H1 (cell line): Measurements from ENCODE around the gene OTUD5. TPM values are rescaled to one million over a fixed set of nuclear protein-coding genes. Genes with fewer than 3 reads are reported as not detected.

Experiments used
- CTCF ChIA-PET: fragments of 300-600 bp; sonication (Branson Sonifier 250); formaldehyde crosslinking; loops from one replicate; lab custom pipeline; 2021; ENCODE audit not compliant: partially characterized antibody; lab: Charles Lee
- POLR2A ChIA-PET: fragments of 300-600 bp; sonication (Branson Sonifier 250); formaldehyde crosslinking; loops from one replicate; lab custom pipeline; 2021; ENCODE audit warnings: inconsistent platforms; ENCODE audit not compliant: partially characterized antibody; lab: Charles Lee
- DNase-seq, 2 experiments: peaks; one replicate each; pipeline versions ENCODE4 v3.0.0 to v3.0.0-alpha.2; 2010 to 2022; ENCODE audit warnings: low spot score in 2 of 2, low read depth in 1 of 2, mixed read lengths in 1 of 2
- FAIRE-seq: peaks from 2 replicates; lab custom pipeline; 2011; peaks lifted over from hg19 to GRCh38; lab: Jason Lieb, UNC
- H2AFZ ChIP-seq: 2 replicates; pipeline ENCODE4 v1.8.1; 2012; ENCODE audit warnings: low read length, inconsistent platforms
- H2AK5ac ChIP-seq: 2 replicates; pipeline ENCODE4 v1.6.1; 2013; ENCODE audit warnings: low read depth, low read length
- H2BK120ac ChIP-seq: replicated peaks from 2 replicates; pipeline ENCODE3; 2013; ENCODE audit warnings: low read depth, low read length, inconsistent platforms
- H2BK12ac ChIP-seq: 2 replicates; pipeline ENCODE4 v1.6.1; 2013; ENCODE audit warnings: low read depth, low read length
- H2BK15ac ChIP-seq: 2 replicates; pipeline ENCODE4 v1.6.1; 2013; ENCODE audit warnings: low read length
- H2BK20ac ChIP-seq: 2 replicates; pipeline ENCODE4 v1.6.1; 2013; ENCODE audit warnings: low read length
- H2BK5ac ChIP-seq: 2 replicates; pipeline ENCODE4 v1.6.1; 2013; ENCODE audit warnings: low read depth, low read length
- H3K14ac ChIP-seq: 2 replicates; pipeline ENCODE4 v1.6.1; 2013; ENCODE audit warnings: inconsistent platforms; ENCODE audit not compliant: insufficient read length
- H3K18ac ChIP-seq: 2 replicates; pipeline ENCODE4 v1.6.1; 2013; ENCODE audit warnings: low read length; ENCODE audit errors: extremely low read depth
- H3K23ac ChIP-seq: 2 replicates; pipeline ENCODE4 v1.6.1; 2013; ENCODE audit warnings: inconsistent platforms; ENCODE audit not compliant: insufficient read length
- H3K23me2 ChIP-seq: 2 replicates; pipeline ENCODE4 v1.6.1; 2013; ENCODE audit warnings: low read depth, low read length
- H3K27ac ChIP-seq: 2 replicates; pipeline ENCODE4 v1.6.1; 2011; ENCODE audit warnings: low read depth, low read length, inconsistent platforms
- H3K27me3 ChIP-seq, 4 experiments: replicated peaks in 1 of 4; 1 replicate in 1 of 4; 2 replicates in 3 of 4; pipeline versions ENCODE4 v1.6.1 to v1.8.1; 2011 to 2013; ENCODE audit warnings: low read length in 3 of 4, mild to moderate bottlenecking in 3 of 4, inconsistent platforms in 2 of 4, mixed read lengths in 2 of 4, moderate library complexity in 1 of 4; ENCODE audit not compliant: control insufficient read depth in 3 of 4, insufficient read depth in 3 of 4; ENCODE audit errors: extremely low read depth in 1 of 4
- H3K36me3 ChIP-seq, 4 experiments: 2 replicates each; pipeline versions ENCODE4 v1.6.1 to v1.8.1; 2011 to 2013; ENCODE audit warnings: mild to moderate bottlenecking in 4 of 4, low read length in 3 of 4, moderate library complexity in 2 of 4, control low read depth in 1 of 4, inconsistent platforms in 1 of 4; ENCODE audit not compliant: insufficient read depth in 4 of 4, control insufficient read depth in 2 of 4
- H3K4ac ChIP-seq: replicated peaks from 2 replicates; pipeline ENCODE3; 2013; ENCODE audit warnings: low read length, low read depth, mixed read lengths, inconsistent platforms; ENCODE audit not compliant: insufficient read length
- H3K4me1 ChIP-seq, 4 experiments: replicated peaks in 1 of 4; 1 replicate in 1 of 4; 2 replicates in 3 of 4; pipeline versions ENCODE4 v1.6.1 to v1.8.1; 2011 to 2013; ENCODE audit warnings: low read length in 3 of 4, inconsistent platforms in 2 of 4, mixed read lengths in 1 of 4; ENCODE audit not compliant: insufficient read depth in 4 of 4, control insufficient read depth in 3 of 4
- H3K4me2 ChIP-seq, 2 experiments: 2 replicates each; pipeline versions ENCODE4 v1.6.1 to v1.8.1; 2011 to 2013; ENCODE audit warnings: low read depth in 2 of 2, low read length in 2 of 2, control low read depth in 1 of 2, inconsistent platforms in 1 of 2, mild to moderate bottlenecking in 1 of 2; ENCODE audit not compliant: insufficient read depth in 1 of 2
- H3K4me3 ChIP-seq, 4 experiments: fragments of 200-600, 300-600 bp in 1 of 4; sonication (generic), shearing (Covaris generic), sonication (Bioruptor Twin) in 1 of 4; 2 replicates each; pipeline versions ENCODE4 v1.5.1 to v1.8.1; 2011 to 2016; ENCODE audit warnings: low read length in 4 of 4, low read depth in 3 of 4, control low read depth in 2 of 4, inconsistent platforms in 2 of 4, mild to moderate bottlenecking in 2 of 4, mixed read lengths in 1 of 4, moderate library complexity in 1 of 4; ENCODE audit not compliant: insufficient read depth in 2 of 4; ENCODE audit errors: extremely low read depth in 1 of 4
- H3K56ac ChIP-seq: replicated peaks from 2 replicates; pipeline ENCODE3; 2013; ENCODE audit warnings: low read depth, mild to moderate bottlenecking, mixed read lengths, low read length, inconsistent platforms; ENCODE audit not compliant: insufficient read length
- H3K79me1 ChIP-seq: 2 replicates; pipeline ENCODE4 v1.6.1; 2013; ENCODE audit warnings: low read depth, low read length, control low read depth
- H3K79me2 ChIP-seq, 2 experiments: 2 replicates each; pipeline versions ENCODE4 v1.6.1 to v1.8.1; 2012 to 2013; ENCODE audit warnings: low read length in 2 of 2, mild to moderate bottlenecking in 2 of 2, inconsistent platforms in 1 of 2; ENCODE audit not compliant: insufficient read depth in 2 of 2, control insufficient read depth in 1 of 2
- H3K9ac ChIP-seq, 4 experiments: replicated peaks in 1 of 4; 1 replicate in 1 of 4; 2 replicates in 3 of 4; pipeline versions ENCODE4 v1.6.1 to v1.8.1; 2011 to 2013; ENCODE audit warnings: low read depth in 3 of 4, low read length in 3 of 4, control low read depth in 2 of 4, mild to moderate bottlenecking in 2 of 4, moderate library complexity in 2 of 4, inconsistent platforms in 1 of 4; ENCODE audit errors: extremely low read depth in 1 of 4
- H3K9me3 ChIP-seq, 2 experiments: 2 replicates each; pipeline versions ENCODE4 v1.6.1 to v1.8.1; 2012 to 2013; ENCODE audit warnings: mild to moderate bottlenecking in 2 of 2, moderate library complexity in 2 of 2, control low read depth in 1 of 2, inconsistent platforms in 1 of 2, low read depth in 1 of 2, low read length in 1 of 2, mixed read lengths in 1 of 2; ENCODE audit not compliant: insufficient read depth in 2 of 2
- H4K20me1 ChIP-seq, 2 experiments: replicated peaks in 1 of 2; 2 replicates each; pipeline versions ENCODE3 to v1.8.1; 2011 to 2013; ENCODE audit warnings: inconsistent platforms in 2 of 2, low read length in 2 of 2, mild to moderate bottlenecking in 1 of 2; ENCODE audit not compliant: insufficient read depth in 2 of 2, control insufficient read depth in 1 of 2
- H4K5ac ChIP-seq: 2 replicates; pipeline ENCODE4 v1.6.1; 2013; ENCODE audit warnings: low read length, low read depth, mixed read lengths, inconsistent platforms; ENCODE audit not compliant: insufficient read length
- H4K8ac ChIP-seq: 2 replicates; pipeline ENCODE4 v1.8.0; 2013; ENCODE audit warnings: mild to moderate bottlenecking, moderate library complexity, low read length, inconsistent platforms; ENCODE audit not compliant: insufficient read depth; ENCODE audit errors: extremely low read depth
- H4K91ac ChIP-seq: replicated peaks from 2 replicates; pipeline ENCODE3; 2013; ENCODE audit warnings: low read length, mixed read lengths, inconsistent platforms; ENCODE audit not compliant: insufficient read length
- CEBPB ChIP-seq: IDR thresholded peaks from 2 replicates; pipeline ENCODE4 v1.6.1; 2012; ENCODE audit warnings: low read depth, low read length
- CREB1 ChIP-seq: IDR thresholded peaks from 2 replicates; pipeline ENCODE4 v1.6.1; 2012; ENCODE audit warnings: inconsistent platforms
- CTBP2 ChIP-seq: IDR thresholded peaks from 2 replicates; pipeline ENCODE4 v1.7.0; 2011; ENCODE audit warnings: borderline replicate concordance, mild to moderate bottlenecking, moderate library complexity, mixed read lengths, low read length; ENCODE audit not compliant: insufficient read depth, insufficient read length
- EGR1 ChIP-seq: IDR thresholded peaks from 2 replicates; pipeline ENCODE4 v1.6.1; 2011; ENCODE audit warnings: low read depth, low read length, borderline replicate concordance
- EZH2 ChIP-seq: fragments of 200-600 bp; sonication (generic); IDR thresholded peaks from 2 replicates; pipeline ENCODE4 v1.7.1; 2012; ENCODE audit warnings: low read depth, mild to moderate bottlenecking, moderate library complexity, low read length, inconsistent platforms; ENCODE audit not compliant: severe bottlenecking
- KDM5A ChIP-seq: fragments of 200-600 bp; IDR thresholded peaks from 2 replicates; pipeline ENCODE4 v1.7.1; 2012; ENCODE audit warnings: mild to moderate bottlenecking, low read length, inconsistent platforms, mixed read lengths
- NANOG ChIP-seq: IDR thresholded peaks from 2 replicates; pipeline ENCODE4 v1.6.1; 2011; ENCODE audit warnings: low read length, low read depth, mild to moderate bottlenecking, inconsistent platforms; ENCODE audit not compliant: insufficient read depth, poor library complexity, severe bottlenecking
- SP4 ChIP-seq: IDR thresholded peaks from 2 replicates; pipeline ENCODE4 v1.6.1; 2012; ENCODE audit warnings: low read length, inconsistent platforms
- SUZ12 ChIP-seq: fragments of 200-600 bp; sonication (generic); IDR thresholded peaks from 2 replicates; pipeline ENCODE4 v1.6.1; 2012; ENCODE audit warnings: mild to moderate bottlenecking, inconsistent platforms, low read length, moderate library complexity, mixed read lengths
- TAF7 ChIP-seq: optimal IDR thresholded peaks from 2 replicates; pipeline ENCODE3; 2011; ENCODE audit warnings: low read depth, mild to moderate bottlenecking, inconsistent platforms, low read length, moderate library complexity, borderline replicate concordance
- TBP ChIP-seq: IDR thresholded peaks from 2 replicates; pipeline ENCODE4 v1.6.1; 2011; ENCODE audit warnings: low read depth, low read length, improper control_type of control experiment
- TCF12 ChIP-seq: IDR thresholded peaks from 2 replicates; pipeline ENCODE4 v1.6.1; 2011; ENCODE audit warnings: low read depth, mild to moderate bottlenecking, low read length
- TEAD4 ChIP-seq: IDR thresholded peaks from 2 replicates; pipeline ENCODE4 v1.6.1; 2012; ENCODE audit warnings: low read depth, low read length, inconsistent platforms, mixed read lengths
- WGBS, 2 experiments: shearing (Covaris generic) in 1 of 2; methylation state at CpG; one replicate each; pipeline versions ENCODE4 v1.1.6 to v1.1.7; 2013 to 2015; ENCODE audit warnings: low lambda C conversion rate in 2 of 2, mixed read lengths in 2 of 2, inconsistent platforms in 1 of 2, low coverage in 1 of 2, missing lambda C conversion rate in 1 of 2; ENCODE audit not compliant: insufficient replicate concordance in 2 of 2, insufficient coverage in 1 of 2, insufficient read length in 1 of 2; ENCODE audit errors: extremely low coverage in 1 of 2, missing lambda C conversion rate in 1 of 2; 5-methylcytosine and 5-hydroxymethylcytosine counted together
- polyA plus RNA-seq, 7 experiments: library from polyadenylated mRNA; depleted of rRNA in 3 of 7; stranded (reverse) in 5 of 7; unstranded in 2 of 7; fragments of >200 nt in 5 of 7; fragments of 200-250 nt in 2 of 7; gene quantifications; 1 replicate in 5 of 7; 2 replicates in 1 of 7; 4 replicates in 1 of 7; pipeline versions ENCODE4 v1.2.1 to v1.2.3, GENCODE V29; 2011 to 2013; ENCODE audit warnings: missing spikeins in 2 of 7, mixed read lengths in 2 of 7
- total RNA-seq: library from RNA; stranded (reverse); fragmentation: NEBNext Ultra II Directional; extraction: Animal tissue kit (Norgen Biotek cat#: 25700); gene quantifications from 2 replicates; pipeline ENCODE4 v1.2.1, GENCODE V29; 2021
- TF ChIP-seq, protein P1 (sequence below): IDR thresholded peaks from 2 replicates; pipeline ENCODE4 v1.6.1; 2012; ENCODE audit warnings: inconsistent platforms

OTUD5 gene
- total and polyA plus RNA-seq, 2 of the 8 experiments (the other 6 are each of a cell fraction or from before 2014, with no cell fraction given), result 46.3 to 53.5 TPM

DNA sequence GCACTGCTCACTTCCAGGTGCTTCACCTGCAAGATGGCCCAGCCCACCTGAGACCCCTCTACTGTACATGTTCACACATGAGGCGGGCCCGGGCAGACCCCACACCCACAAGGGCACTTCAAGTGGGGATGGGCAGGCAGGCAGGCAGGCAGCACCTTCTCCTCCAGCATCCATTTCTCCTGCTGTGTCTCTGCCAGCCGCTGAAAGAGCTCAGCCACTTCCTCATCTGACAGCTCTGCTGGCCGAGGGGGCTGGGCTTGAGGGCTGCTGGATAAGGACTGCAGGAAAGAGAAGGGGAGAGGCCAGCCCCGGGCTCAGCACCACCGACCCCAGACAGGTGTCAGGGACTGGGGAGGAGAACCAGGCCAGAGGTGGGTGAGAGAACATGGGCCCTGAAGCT, 18.7 kb upstream of the OTUD5 start:
- Histone ChIP-seq H2BK20ac (no peak overlapping the region), H3K36me3 (peaks cover 4 to 37% (median 21%) of the 10 kb centered on the region in 4 experiments; a peak in 6 of 8 replicates), H3K79me1 (no peaks in the 10 kb centered on the region), H3K9ac (no peak overlapping the region), H4K20me1 (peaks cover 2 to 4% of the 10 kb centered on the region in 2 experiments), H3K18ac (no peak overlapping the region), H3K4me2 (no peak overlapping the region), H2BK120ac (no peak overlapping the region), H2BK12ac (no peak overlapping the region), H3K56ac (no peak overlapping the region), H3K9me3 (no peaks in the 10 kb centered on the region), H3K79me2 (no peaks in the 10 kb centered on the region), H3K23ac (no peak overlapping the region), H2BK5ac (no peak overlapping the region), H3K27me3 (no peaks in the 10 kb centered on the region), H2AK5ac (no peak overlapping the region), H2AFZ (no peak overlapping the region), H3K27ac (no peak overlapping the region), H4K8ac (no peak overlapping the region), H3K14ac (no peak overlapping the region), H3K23me2 (peaks cover 4% of the 10 kb centered on the region; the same call in 1 of the 2 replicates), H3K4ac (no peak overlapping the region), H2BK15ac (no peak overlapping the region), H3K4me1 (0 out of 7 replicates have a peak, but pooled peaks cover 0 to 3% (median 0%) of the 10 kb centered on the region in 4 experiments), H4K5ac (no peak overlapping the region), H4K91ac (no peak overlapping the region), H3K4me3 (no peak overlapping the region)
- 91% methylated on average over 4 of the region's 6 CpGs; no CpG with 5 or more reads in 1 of the 2 experiments for WGBS, 2 experiments
- FAIRE-seq (no peak), DNase-seq (no peak)
- ChIA-PET POLR2A (interaction anchor here (0.9 to 1.2 kb wide), 3 partner anchors 14 to 130 kb away, joined by 3 to 5 read pairs (median 3); no protein-coding TSS in a partner anchor), CTCF (interaction anchor here (1.1 kb wide), 1 partner anchor 23 kb away, joined by 3 read pairs; no protein-coding TSS in a partner anchor)
- no peak for TF ChIP-seq SP4
- TF ChIP-seq KDM5A, result no peak
- no peak for TF ChIP-seq SUZ12
- TF ChIP-seq TBP, result no peak
- TF ChIP-seq EZH2, result no peak
- no peak for TF ChIP-seq CEBPB
- TF ChIP-seq TCF12, result no peak
- TF ChIP-seq CREB1, result no peak
- no peak for TF ChIP-seq NANOG
- no peak for TF ChIP-seq CTBP2
- TF ChIP-seq EGR1, result no peak
- no peak for TF ChIP-seq TAF7
- TF ChIP-seq TEAD4, result no peak
- TF ChIP-seq, protein P1, sequence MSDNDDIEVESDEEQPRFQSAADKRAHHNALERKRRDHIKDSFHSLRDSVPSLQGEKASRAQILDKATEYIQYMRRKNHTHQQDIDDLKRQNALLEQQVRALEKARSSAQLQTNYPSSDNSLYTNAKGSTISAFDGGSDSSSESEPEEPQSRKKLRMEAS, result no peak
